ENCODE data around the gene PTH2. TPM values are rescaled to one million over a fixed set of nuclear protein-coding genes. Genes with fewer than 3 reads are reported as not detected.

PTH2 gene
- total RNA-seq, 1 donor from 2014 or later: not detected

DNA sequence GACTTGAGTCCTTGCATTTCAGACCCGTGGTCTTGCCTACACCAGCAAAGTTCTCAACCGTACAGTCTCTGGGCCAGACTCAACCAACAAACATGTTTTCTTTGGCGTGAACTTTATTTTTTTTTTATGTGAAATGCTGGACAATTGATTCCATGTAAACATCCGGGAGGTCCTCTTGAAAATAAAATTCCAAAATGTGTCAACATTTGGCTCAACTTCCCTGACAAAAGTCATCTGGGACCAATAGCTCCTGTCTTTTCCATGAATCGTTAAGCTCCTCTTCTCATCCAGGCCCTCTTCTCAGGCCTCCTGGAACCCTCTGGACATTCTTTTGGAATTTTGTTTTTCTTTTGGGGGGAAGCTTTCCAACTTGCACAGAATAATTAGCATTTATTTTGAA lies 32.5 kb upstream of the PTH2 start:
- Histone ChIP-seq H3K4me1 (ENCODE audit: insufficient read depth, low read length) (peaks cover 6% of the 10 kb centered on the region), H4K20me1 (ENCODE audit: insufficient read depth, low read length) (no peaks in the 10 kb centered on the region), H3K4me3 (ENCODE audit: insufficient read depth, low read depth, low read length) (no peak overlapping the region), H3K27me3 (ENCODE audit: insufficient read depth, low read length) (no peaks in the 10 kb centered on the region), H2AFZ (ENCODE audit: low read depth, low read length) (no peak overlapping the region), H3K9me3 (ENCODE audit: insufficient read depth, low read depth, low read length) (no peaks in the 10 kb centered on the region), H3K36me3 (ENCODE audit: insufficient read depth, low read length) (no peaks in the 10 kb centered on the region), H3K79me2 (ENCODE audit: insufficient read depth, low read length) (peaks cover 4% of the 10 kb centered on the region), H3K9ac (ENCODE audit: low read length) (no peak overlapping the region), H3K27ac (ENCODE audit: low read depth, low read length) (no peak overlapping the region), H3K4me2 (ENCODE audit: low read length) (no peak overlapping the region)
- no peaks in the 10 kb centered on the region for H3K4me1 Mint-ChIP-seq (ENCODE audit: low read depth, unreplicated experiment)
- TF ChIP-seq, protein P1, sequence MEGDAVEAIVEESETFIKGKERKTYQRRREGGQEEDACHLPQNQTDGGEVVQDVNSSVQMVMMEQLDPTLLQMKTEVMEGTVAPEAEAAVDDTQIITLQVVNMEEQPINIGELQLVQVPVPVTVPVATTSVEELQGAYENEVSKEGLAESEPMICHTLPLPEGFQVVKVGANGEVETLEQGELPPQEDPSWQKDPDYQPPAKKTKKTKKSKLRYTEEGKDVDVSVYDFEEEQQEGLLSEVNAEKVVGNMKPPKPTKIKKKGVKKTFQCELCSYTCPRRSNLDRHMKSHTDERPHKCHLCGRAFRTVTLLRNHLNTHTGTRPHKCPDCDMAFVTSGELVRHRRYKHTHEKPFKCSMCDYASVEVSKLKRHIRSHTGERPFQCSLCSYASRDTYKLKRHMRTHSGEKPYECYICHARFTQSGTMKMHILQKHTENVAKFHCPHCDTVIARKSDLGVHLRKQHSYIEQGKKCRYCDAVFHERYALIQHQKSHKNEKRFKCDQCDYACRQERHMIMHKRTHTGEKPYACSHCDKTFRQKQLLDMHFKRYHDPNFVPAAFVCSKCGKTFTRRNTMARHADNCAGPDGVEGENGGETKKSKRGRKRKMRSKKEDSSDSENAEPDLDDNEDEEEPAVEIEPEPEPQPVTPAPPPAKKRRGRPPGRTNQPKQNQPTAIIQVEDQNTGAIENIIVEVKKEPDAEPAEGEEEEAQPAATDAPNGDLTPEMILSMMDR (IDR thresholded peaks at IDR 0.05; ENCODE audit: insufficient read depth, low read depth, low read length): no peak
- TF ChIP-seq EZH2 (IDR thresholded peaks at IDR 0.05; ENCODE audit: insufficient read depth, low read length): no peak
- no peaks in the 10 kb centered on the region for H3K9me3 Mint-ChIP-seq (ENCODE audit: unreplicated experiment)
- peak overlapping the region; percentile 22 for H3K4me3 Mint-ChIP-seq (ENCODE audit: unreplicated experiment)
- no peaks in the 10 kb centered on the region for H3K27me3 Mint-ChIP-seq (ENCODE audit: low read depth, unreplicated experiment)
- no peak for DNase-seq (ENCODE audit: low read depth)
- H3K27ac Mint-ChIP-seq (ENCODE audit: unreplicated experiment): no peak overlapping the region
- no peaks in the 10 kb centered on the region for H3K36me3 Mint-ChIP-seq (ENCODE audit: low read depth, unreplicated experiment)
- FAIRE-seq: no peak

DNA sequence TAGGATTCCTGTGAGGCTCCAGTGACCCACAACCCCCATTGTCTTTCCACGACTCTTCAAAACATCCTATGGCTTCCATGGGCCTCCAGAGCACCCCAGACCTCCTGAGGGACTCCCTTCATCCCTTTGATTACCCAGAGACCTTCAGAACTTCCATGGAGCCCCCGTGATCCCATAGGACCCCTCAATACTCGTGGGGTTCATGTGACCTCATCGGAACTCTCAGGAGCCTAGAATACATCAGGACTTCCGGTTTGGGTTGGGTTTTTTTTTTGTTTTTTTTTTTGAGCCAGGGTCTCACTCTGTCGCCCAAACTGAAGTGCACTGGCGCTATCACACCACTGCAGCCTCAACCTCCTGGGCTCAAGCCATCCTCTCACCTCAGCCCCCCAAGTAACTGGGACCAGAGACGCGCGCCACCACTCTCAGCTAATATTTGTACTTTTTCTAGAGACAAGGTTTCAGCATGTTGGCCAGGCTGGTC lies 30.6 kb upstream of the PTH2 start:
- Histone ChIP-seq H3K4me1 (ENCODE audit: insufficient read depth, low read length) (peaks cover 8% of the 10 kb centered on the region), H3K79me2 (ENCODE audit: insufficient read depth, low read length) (peaks cover 13% of the 10 kb centered on the region), H3K36me3 (ENCODE audit: insufficient read depth, low read length) (no peaks in the 10 kb centered on the region), H3K27ac (ENCODE audit: low read depth, low read length) (peak overlapping the region; percentile 91), H3K27me3 (ENCODE audit: insufficient read depth, low read length) (no peaks in the 10 kb centered on the region), H2AFZ (ENCODE audit: low read depth, low read length) (peak overlapping the region; percentile 73), H3K9me3 (ENCODE audit: insufficient read depth, low read depth, low read length) (no peaks in the 10 kb centered on the region), H3K9ac (ENCODE audit: low read length) (peak overlapping the region; percentile 94), H3K4me2 (ENCODE audit: low read length) (peak overlapping the region; percentile 96), H4K20me1 (ENCODE audit: insufficient read depth, low read length) (no peaks in the 10 kb centered on the region), H3K4me3 (ENCODE audit: insufficient read depth, low read depth, low read length) (peak overlapping the region; percentile 81)
- peak overlapping the region; percentile 98 for H3K4me3 Mint-ChIP-seq (ENCODE audit: unreplicated experiment)
- no peaks in the 10 kb centered on the region for H3K9me3 Mint-ChIP-seq (ENCODE audit: unreplicated experiment)
- H3K4me1 Mint-ChIP-seq (ENCODE audit: low read depth, unreplicated experiment): peaks cover 5% of the 10 kb centered on the region
- peak overlapping the region; percentile 100 for H3K27ac Mint-ChIP-seq (ENCODE audit: unreplicated experiment)
- H3K36me3 Mint-ChIP-seq (ENCODE audit: low read depth, unreplicated experiment): peaks cover 7% of the 10 kb centered on the region
- FAIRE-seq: no peak
- H3K27me3 Mint-ChIP-seq (ENCODE audit: low read depth, unreplicated experiment): no peaks in the 10 kb centered on the region
- no peak for TF ChIP-seq EZH2 (IDR thresholded peaks at IDR 0.05; ENCODE audit: insufficient read depth, low read length)
- TF ChIP-seq, protein P1 (IDR thresholded peaks at IDR 0.05; ENCODE audit: insufficient read depth, low read depth, low read length): no peak
- no peak for DNase-seq (ENCODE audit: low read depth)

DNA sequence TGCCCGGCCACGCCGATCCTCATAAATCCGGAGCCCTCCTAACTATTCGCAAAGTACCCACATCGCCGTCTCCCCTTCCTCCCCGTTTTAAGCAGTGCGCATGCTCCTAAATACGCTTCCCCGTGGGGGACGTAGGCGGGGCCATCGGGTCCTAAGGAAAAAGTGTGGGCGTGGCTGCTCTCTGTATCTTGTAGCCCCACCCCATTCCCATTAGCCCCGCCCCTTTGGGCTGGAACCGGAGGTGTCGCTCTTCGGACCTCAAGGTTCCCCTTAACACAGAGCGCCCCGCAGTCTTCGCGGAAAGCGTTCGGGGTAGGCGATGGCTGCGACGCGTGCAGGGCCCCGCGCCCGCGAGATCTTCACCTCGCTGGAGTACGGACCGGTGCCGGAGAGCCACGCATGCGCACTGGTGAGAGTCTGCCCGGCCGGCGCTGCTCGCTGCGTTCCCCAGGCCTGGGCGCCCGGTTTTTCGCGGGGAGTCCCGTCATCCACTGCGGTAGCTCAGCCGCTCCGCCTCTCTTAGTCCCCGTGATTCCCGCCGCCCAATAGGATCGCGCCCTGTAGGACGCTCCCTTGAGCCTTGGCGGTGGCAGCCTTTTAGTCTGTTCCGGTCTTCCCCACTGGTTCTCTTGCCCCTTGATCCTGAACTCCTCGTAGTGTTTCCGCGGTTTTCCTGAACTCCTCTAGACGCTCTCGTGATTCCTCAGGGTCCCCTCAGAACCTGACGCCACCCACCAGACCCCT lies 29.9 kb upstream of the PTH2 start, which contains the start of gene ALDH16A1:
Gene ALDH16A1, plus strand, starts transcription at position 213 of the 744 bp plus-strand sequence. Its CDS starts 107 bp downstream, at position 320.
- H3K36me3 ChIP-seq (ENCODE audit: insufficient read depth, low read length): no peaks in the 10 kb centered on the region
- Mint-ChIP-seq H3K4me3 (ENCODE audit: unreplicated experiment) (peak within 1 kb of the TSS; percentile 98), H3K9me3 (ENCODE audit: unreplicated experiment) (no peaks in the 10 kb centered on the region), H3K4me1 (ENCODE audit: low read depth, unreplicated experiment) (peaks cover 5% of the 10 kb centered on the region), H3K27ac (ENCODE audit: unreplicated experiment) (peak within 1 kb of the TSS; percentile 100), H3K36me3 (ENCODE audit: low read depth, unreplicated experiment) (peaks cover 11% of the 10 kb centered on the region), H3K27me3 (ENCODE audit: low read depth, unreplicated experiment) (no peaks in the 10 kb centered on the region)
- peaks cover 13% of the 10 kb centered on the region for H3K79me2 ChIP-seq (ENCODE audit: insufficient read depth, low read length)
- FAIRE-seq (no peak), DNase-seq (ENCODE audit: low read depth) (peak; percentile 89)
- H3K4me3 ChIP-seq (ENCODE audit: insufficient read depth, low read depth, low read length): peak within 1 kb of the TSS; percentile 96
- peak within 1 kb of the TSS; percentile 73 for H2AFZ ChIP-seq (ENCODE audit: low read depth, low read length)
- no peaks in the 10 kb centered on the region for H3K9me3 ChIP-seq (ENCODE audit: insufficient read depth, low read depth, low read length)
- H3K4me2 ChIP-seq (ENCODE audit: low read length): peak within 1 kb of the TSS; percentile 98
- peak within 1 kb of the TSS; percentile 91 for H3K27ac ChIP-seq (ENCODE audit: low read depth, low read length)
- peaks cover 8% of the 10 kb centered on the region for H3K4me1 ChIP-seq (ENCODE audit: insufficient read depth, low read length)
- peak within 1 kb of the TSS; percentile 94 for H3K9ac ChIP-seq (ENCODE audit: low read length)
- TF ChIP-seq EZH2 (IDR thresholded peaks at IDR 0.05; ENCODE audit: insufficient read depth, low read length): no peak
- TF ChIP-seq, protein P1 (IDR thresholded peaks at IDR 0.05; ENCODE audit: insufficient read depth, low read depth, low read length): no peak
- H4K20me1 ChIP-seq (ENCODE audit: insufficient read depth, low read length): peaks cover 4% of the 10 kb centered on the region
- H3K27me3 ChIP-seq (ENCODE audit: insufficient read depth, low read length): no peaks in the 10 kb centered on the region
